Smooth muscle cell of the pulmonary artery (primary cell): ENCODE measurements around the gene RNF123. TPM values are rescaled to one million over a fixed set of nuclear protein-coding genes. Genes with fewer than 3 reads are reported as not detected.

ENCODE experiments used
- total RNA-seq: library from RNA; depleted of rRNA; stranded (reverse); fragments of >200 nt; gene quantifications from 2 replicates; pipeline ENCODE4 v1.2.3, GENCODE V29; 2014

RNF123 gene
- 32.1 and 38.6 TPM in 2 replicates for total RNA-seq

DNA sequence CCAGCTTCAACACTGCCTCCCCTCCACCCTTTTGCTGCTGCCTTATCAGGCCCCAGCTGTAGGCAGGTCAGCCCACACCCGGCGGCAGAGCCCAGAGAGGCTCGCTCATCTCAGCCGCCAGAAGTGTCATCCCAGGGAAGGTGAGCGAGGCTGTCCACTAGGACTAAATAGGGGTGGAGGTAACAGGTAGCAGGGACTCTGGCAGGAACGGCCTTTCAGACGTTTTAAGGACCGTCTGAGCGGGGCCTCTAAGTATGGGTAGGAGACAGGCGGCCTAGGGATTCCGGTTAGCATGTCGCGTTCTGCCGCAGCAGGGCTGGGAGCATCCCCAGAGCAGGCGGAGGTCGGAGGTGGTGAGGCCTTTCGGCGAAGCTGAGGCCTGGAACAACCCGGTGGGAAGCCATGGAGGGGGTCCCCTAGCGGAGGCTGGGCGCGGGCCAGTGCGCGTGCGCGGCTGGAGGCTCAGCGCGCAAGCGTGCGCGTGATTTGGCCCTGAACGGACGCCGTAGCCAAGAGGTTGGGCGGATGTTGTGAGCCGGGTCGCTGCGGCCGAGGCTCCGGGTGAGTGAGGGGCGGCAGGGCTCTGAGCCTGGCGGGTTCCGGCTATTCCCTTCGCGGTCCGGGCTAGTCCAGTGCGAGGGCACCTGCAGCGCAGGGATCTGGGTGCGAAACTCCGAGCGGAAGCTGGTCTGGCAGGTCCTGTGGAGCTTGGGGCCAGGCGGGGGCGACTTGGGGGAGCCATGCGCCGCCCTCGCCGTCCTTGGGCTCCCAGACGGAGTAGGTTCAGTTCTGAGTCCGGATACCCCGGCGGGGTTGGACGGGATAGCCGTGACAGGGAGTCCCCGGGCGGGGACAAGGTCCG is at the start of gene RNF123, which contains the start of gene MST1:
Gene RNF123, plus strand, starts transcription at position 512 of the 862 bp plus-strand sequence. CDS start 1,609 bp downstream, outside the sequence.
Gene MST1, minus strand, starts transcription at position 429 of the 862 bp plus-strand sequence. CDS start 783 bp downstream, outside the sequence.

GRCh38 chr3:49673715-49674496 is 15.5 kb upstream of the RNF123 start, which contains the start of gene APEH:
Gene APEH (plus strand): TSS chr3:49674351. CDS start chr3:49674402, 51 bp downstream.

DNA sequence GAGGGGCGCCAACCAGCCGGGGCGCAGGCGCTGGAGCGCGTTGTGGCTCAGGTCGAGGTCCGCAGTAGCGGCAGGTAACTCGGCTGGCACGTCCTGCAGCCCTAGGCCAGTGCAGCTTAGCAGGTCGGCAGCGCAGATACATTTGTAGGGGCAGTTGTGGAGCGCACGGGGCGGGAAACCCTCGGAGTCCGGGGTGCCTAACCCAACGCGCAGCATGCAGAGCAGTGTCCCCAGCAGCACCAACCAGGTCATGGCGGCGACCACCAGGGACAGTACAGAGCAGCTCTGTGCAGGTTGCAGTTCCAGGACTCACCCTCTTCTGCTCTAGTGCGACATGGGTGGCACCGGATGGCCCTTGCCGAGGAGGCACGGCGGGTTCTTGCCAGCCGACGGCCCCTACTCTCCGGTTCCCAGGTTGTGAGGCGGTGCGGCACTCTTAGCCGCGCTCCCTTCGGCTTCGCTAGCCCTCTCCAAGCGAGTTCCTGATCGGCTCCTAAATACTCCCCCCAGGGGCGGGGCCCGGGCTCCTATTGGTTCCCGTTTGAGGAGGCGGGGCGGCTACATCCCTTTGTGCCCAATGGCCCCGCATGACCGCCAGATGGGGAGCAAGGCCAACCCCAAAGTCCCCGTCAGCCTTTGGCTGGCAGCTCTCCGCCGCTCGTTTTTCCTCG is 30.0 kb downstream of the RNF123 start, which contains the start of gene AMIGO3:
Gene AMIGO3, minus strand, starts transcription at position 471 of the 671 bp plus-strand sequence. Its CDS starts 219 bp downstream, at position 252.

DNA sequence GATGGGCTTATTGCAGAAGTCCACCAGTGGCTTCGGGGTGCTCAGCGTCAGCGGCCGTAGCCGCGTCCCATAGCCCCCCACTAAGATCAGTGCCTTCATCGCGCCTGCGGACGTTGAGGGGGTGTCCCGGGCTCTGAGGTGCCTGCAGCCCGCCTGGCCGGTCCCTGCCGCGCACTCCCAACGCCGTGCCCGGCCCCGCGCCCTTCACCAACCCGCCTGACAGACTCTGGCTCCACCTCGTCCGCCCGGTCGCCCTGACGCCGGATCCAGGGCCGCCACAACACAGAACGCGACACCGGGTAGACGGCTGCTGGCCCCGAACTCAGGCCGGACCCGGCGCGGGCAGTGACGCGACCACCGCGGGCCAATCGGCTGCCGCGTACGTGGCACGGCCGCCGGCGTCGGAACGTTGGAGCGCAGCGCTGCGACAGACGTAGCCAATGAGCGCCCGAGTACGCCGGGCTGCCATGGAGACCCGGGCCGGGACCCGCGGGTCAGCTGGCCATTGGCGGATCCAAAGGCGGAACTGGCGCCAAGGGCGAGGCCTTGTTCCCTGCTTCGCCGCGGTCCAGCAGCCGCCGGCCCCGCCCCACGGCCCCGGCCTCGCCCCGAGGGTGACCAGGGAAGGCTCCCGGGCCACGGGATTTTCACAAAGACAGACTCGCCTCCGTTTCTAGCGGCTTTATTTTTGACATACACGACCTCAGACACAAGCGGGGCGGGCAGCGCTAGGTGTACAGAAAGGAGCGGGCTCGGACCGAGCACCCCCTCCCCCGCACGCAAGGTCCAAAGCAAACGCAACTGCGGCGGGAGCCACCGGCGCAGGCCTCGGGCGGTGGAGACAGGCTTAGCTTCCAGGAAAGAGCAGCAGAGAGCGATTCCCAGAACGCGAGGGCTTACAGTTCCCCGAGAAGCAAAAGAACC is 34.5 kb downstream of the RNF123 start, which contains the start of gene GMPPB:
Gene GMPPB, minus strand, starts transcription at position 324 of the 924 bp plus-strand sequence. Its CDS starts 225 bp downstream, at position 99.

Other genes starting within 250 kb of the RNF123 start
- gene DAG1, start 219.3 kb upstream of the RNF123 start, total RNA-seq = 113 and 115 TPM in 2 replicates
- gene BSN, start 135.1 kb upstream of the RNF123 start, total RNA-seq = 0.07 and 0.17 TPM in 2 replicates
- 96.8 and 122 TPM in 2 replicates for gene APEH, start 15.2 kb upstream of the RNF123 start, total RNA-seq
- gene MST1, start 83 bp upstream of the RNF123 start, total RNA-seq = 5.4 and 13.2 TPM in 2 replicates
- not detected in 2 replicates for gene AMIGO3, start 30.1 kb downstream of the RNF123 start, total RNA-seq
- 31.1 and 35.7 TPM in 2 replicates for gene GMPPB, start 34.4 kb downstream of the RNF123 start, total RNA-seq
- 51.4 and 55.1 TPM in 2 replicates for gene IP6K1, start 97.0 kb downstream of the RNF123 start, total RNA-seq
- gene CDHR4, start 110.3 kb downstream of the RNF123 start, total RNA-seq = 0.07 TPM in 1 of 2 replicates, not detected in the other
- gene INKA1, start 113.7 kb downstream of the RNF123 start, total RNA-seq = 5.1 and 5.7 TPM in 2 replicates
- 51.1 and 54.4 TPM in 2 replicates for gene UBA7, start 124.4 kb downstream of the RNF123 start, total RNA-seq
- 1.8 and 3.3 TPM in 2 replicates for gene TRAIP, start 167.0 kb downstream of the RNF123 start, total RNA-seq
- gene CAMKV, start 180.3 kb downstream of the RNF123 start, total RNA-seq = not detected in 2 replicates
- gene MST1R, start 214.3 kb downstream of the RNF123 start, total RNA-seq = 0.79 and 1.4 TPM in 2 replicates
- 12.7 and 14.6 TPM in 2 replicates for gene MON1A, start 240.3 kb downstream of the RNF123 start, total RNA-seq